GM21717 (cell line): ENCODE measurements around the gene FAM76A.

Experiments used
- ATAC-seq: cut with Tn5 transposase; IDR thresholded peaks from one replicate; pipeline ENCODE4 v1.9.1; 2021; ENCODE audit warnings: mild to moderate bottlenecking, moderate library complexity; ENCODE audit not compliant: unreplicated experiment

FAM76A gene

GRCh38 chr1:27719286-27720251, 6.2 kb upstream of the FAM76A start:
- ATAC-seq, result no peak

DNA sequence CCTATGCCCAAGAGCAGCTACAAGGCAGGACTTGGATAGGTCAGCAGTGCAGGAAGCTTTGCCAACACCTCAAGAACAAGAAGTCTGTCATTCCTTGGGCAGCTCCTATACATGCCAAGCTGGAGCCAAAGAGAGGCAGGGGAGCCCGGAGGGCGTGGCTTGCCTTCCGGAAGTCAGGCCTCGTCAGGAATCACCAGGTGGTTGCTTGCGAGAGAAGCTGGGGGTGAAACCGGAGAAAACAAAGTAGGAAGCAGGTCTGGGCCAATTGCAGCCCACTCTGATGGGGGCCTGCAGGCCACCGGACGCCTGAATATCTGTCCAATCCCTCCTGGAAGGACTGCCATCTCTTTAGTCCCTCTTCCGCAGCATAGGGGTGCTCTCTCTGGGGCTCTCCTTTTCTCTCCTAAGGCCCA, 794 bp upstream of the FAM76A start:
- no peak for ATAC-seq

DNA sequence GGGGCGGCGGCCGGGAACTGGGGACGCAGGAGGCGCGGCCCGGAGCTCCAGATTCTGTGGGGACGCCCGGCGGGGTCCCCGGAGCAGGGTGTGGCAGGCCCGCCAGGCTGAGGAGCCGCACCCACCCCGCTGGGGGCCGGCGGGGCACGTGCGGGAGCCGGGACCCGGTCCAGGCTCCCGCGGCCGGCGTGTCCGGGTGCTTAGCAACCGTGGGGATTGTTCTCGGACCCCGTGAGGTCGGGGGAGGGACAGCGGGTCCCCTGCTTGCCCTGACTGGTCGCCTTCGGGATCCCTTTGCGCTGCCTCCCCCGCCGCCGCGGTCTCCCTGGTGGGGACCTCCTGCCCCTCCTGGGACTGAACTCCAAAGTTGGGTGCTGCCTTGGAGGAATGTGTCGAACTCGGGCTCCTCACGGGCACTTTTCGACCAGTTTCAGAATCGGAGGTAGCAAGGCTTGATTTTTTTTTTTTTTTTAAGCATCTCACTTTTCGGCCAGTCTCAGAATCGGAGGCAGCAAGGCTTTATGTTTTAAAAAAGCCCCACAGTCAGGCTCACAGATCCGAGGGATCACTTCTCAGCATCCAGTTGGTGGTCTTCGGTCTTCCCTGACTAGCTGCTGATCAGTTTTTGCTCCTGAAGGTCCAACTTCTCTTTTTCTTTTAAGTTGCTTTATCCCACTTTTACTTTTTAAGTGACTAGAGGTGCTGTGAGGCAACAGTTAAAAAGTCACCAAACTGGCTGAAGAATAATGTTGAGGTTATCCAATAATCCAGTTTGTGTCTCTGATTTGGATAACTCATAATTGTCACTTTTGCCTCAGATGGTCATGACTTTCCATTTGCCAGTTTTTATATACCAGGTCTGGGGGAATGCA, 648 bp downstream of the FAM76A start:
- peak; percentile 23 for ATAC-seq

DNA sequence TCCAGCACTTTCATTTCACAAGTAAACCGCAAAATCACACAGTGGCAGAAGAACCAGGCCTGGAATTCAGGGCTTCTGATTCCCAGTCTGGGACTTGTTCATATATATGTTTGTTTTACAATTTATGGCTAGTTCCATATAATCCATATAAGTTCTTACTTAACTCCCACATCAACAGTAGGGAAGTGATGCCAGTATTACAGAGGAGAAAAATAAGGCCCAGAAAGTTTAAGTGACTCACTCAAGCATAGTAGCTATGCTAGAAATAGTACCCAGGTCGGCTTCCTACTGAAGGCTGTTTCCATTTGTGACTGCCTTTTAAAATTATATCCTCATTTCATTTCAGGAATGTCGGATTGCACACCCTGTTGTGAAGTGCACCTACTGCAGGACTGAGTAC, 1.4 kb downstream of the FAM76A start:
- ATAC-seq, result no peak

- no peak for ATAC-seq
Observed at GRCh38 chr1:27736252-27736651, 10.5 kb downstream of the FAM76A start.

DNA sequence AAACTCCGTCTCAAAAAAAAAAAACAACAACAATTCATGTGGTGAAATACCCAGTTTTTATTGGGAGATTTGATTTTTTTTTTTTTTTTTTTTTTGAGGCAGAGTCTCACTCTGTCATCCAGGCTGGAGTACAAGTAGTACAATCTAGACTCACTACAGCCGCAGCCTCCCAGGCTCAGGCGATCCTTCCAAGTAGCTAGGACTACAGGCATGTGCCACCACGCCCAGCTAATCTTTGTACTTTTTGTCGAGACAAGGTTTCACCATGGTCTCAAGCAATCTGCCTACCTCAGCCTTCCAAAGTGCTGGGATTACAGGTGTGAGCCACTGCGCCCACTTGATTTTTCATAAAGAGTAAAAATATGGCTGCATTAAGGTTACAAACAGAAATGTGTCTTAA, 15.4 kb downstream of the FAM76A start:
- no peak for ATAC-seq

GRCh38 chr1:27744556-27744955, 18.8 kb downstream of the FAM76A start:
- ATAC-seq, result no peak

- ATAC-seq, result no peak
Observed at GRCh38 chr1:27745466-27745865, 19.7 kb downstream of the FAM76A start.

- no peak for ATAC-seq
Observed at GRCh38 chr1:27752360-27752759, 26.6 kb downstream of the FAM76A start.

DNA sequence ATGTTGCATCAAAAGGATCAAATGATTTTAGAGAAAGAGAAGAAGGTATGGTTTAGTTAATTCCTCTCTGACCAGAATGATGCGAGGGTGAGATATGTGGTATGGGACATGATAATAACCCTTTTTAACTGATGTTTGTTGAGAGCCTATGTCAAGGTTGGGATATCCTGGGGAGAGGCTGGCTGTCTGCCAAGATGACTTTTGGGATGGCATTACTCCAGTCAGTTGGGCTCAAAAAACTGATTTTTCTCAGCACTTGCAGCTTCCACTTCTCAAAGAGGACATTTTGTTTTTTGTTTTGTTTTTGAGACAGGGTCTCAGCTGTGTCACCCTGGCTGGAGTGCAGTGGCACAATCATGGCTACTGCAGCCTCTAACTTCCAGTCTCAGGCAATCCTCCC, 29.5 kb downstream of the FAM76A start:
- no peak for ATAC-seq

DNA sequence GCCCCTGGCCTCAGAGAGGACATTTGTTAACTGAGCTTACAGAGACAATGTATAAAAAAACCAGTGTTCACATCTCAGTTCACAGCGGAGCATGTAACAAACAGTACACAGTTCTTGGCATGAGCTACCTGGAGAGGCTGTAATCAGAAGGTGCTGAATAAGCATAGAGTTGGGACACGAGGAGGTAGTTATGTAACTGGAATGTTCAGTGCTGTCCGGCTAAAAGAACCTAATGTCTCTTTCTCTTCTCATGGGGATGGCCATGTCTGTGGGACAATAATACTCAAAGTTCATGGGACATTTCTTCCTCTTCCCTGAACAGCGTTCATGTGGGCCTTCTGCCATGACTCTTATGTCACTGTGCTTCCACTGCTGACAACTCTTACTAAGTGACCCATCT, 30.1 kb downstream of the FAM76A start:
- ATAC-seq, result no peak

GRCh38 chr1:27759236-27759635, 33.5 kb downstream of the FAM76A start:
- ATAC-seq, result no peak

- ATAC-seq, result no peak
Observed at GRCh38 chr1:27760426-27760825, 34.7 kb downstream of the FAM76A start.

- no peak for ATAC-seq
Observed at GRCh38 chr1:27762033-27762432, 36.3 kb downstream of the FAM76A start.

DNA sequence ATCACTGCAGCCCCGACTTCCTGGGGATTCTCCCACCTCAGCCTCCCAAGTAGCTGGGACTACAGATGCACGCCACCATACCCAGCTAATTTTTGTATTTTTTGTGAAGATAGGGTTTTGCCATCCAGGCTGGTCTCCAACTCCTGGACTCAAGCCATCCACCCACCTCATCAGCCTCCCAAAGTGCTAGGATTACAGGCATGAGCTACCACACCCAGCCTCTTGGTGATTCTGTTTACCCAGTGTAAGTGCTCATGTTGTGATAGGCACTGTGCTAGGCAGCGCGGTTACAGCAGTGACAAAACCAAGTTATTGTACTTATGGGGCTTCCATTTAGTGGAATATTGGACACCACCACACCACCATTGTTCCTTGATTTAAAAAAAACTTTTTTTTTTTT, 37.6 kb downstream of the FAM76A start:
- ATAC-seq, result no peak

- no peak for ATAC-seq
Observed at GRCh38 chr1:27770293-27770830, 44.6 kb downstream of the FAM76A start.

DNA sequence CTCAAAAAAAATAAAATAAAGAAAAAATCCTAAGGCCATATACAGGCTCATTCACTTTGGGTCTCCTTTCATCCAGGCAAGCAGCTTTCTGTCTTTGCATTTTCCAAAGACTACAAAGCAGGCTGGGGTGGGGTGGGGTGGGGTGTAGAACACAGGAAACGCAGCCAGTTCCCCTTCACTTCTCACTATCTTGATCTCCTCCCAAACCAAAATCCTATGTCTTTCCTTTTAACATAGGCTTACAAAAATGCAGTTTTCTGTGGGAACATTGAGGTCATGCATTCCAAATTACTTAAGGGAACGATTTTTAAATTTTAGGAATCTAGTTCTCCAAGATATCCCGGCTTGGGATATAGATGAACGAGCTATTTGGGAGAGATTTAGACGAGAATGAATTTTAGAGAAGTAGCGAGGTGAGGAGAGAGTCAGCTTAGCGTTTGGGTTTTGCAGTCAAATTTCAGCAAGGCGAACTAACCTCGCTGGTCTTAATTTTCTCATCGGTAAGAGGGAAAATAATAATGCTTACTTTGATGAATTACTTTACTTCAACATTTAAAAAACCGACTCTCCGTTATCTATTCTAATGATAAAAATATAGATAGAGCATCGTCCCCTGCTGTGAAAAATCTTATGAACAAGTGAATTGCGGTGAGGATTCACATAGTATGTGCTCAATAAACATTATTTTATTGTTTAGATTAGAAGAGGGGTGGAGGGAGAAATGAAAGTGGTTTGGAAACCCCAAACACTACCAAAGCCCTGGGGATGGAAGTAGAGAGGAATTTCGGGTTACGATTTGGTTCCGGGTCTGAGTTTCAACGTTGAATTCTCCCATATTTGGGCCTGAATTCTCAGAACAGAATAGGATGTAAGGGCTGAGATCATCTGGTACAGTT, 46.5 kb downstream of the FAM76A start:
- no peak for ATAC-seq

- peak; percentile 92 for ATAC-seq
Observed at GRCh38 chr1:27772932-27773825, 47.4 kb downstream of the FAM76A start, which contains the start of gene STX12. STX12 (plus strand) TSS chr1:27773219; CDS start chr1:27773308, 89 bp downstream.

DNA sequence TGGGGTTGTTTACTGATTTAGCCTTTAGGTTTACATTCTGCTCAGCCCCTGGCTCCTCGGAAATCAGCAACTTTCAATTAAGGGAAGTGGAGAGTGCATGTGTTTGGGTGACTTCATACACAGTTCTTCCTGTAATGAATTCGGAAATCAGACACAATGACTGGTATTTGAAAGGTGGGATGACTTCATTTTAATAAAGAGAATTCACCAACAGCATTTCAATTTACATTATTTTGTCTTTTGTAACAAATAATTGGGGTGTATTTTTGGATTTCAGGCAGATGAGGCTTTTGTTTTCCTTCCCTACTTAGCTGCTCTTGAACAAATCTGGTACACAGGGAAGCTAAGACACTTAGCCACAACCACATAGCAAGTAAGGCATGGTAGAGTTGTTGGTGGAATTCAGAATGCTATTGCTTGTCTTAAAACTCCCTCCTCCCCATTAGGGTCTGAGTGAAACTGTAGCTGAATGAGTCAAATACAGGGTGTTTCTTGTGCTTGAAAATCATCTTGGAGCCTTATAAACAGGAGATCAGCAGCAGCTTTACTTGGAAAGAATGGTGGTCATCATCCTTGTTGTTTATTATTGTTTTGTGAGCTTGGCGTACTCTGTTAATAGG, 48.2 kb downstream of the FAM76A start:
- ATAC-seq, result peak; percentile 7
